ENCODE results near the gene ARHGEF39.
A peak's percentile ranks its signal among the peaks of the same experiment; 100 is the strongest.

Gene ARHGEF39

GRCh38 chr9:35679766-35680330, 14.9 kb upstream of the ARHGEF39 start:
- no peak overlapping the region for H3K18ac ChIP-seq (ENCODE audit: low read depth in 1 of 2, low read length in 2 of 2)
- no peak overlapping the region for H3K27ac ChIP-seq (ENCODE audit: low read length, poor library complexity, severe bottlenecking)
- H3K4me2 ChIP-seq (ENCODE audit: low read length, poor library complexity, severe bottlenecking): no peak overlapping the region
- H4K8ac ChIP-seq (ENCODE audit: low read length): no peak overlapping the region
- H3K9me3 ChIP-seq (ENCODE audit: control insufficient read depth, low read length): no peaks in the 10 kb centered on the region
- H2BK12ac ChIP-seq (ENCODE audit: low read length in 2 of 2): no peak overlapping the region
- peaks cover 4% of the 10 kb centered on the region for H3K79me1 ChIP-seq (replicated peaks; ENCODE audit: low read length, poor library complexity, severe bottlenecking)
- no peak for DNase-seq
- peaks cover 37 to 39% of the 10 kb centered on the region in 2 experiments for H3K36me3 ChIP-seq (ENCODE audit: control insufficient read depth in 1 of 2, insufficient read depth in 2 of 2, low read depth in 1 of 2, low read length in 2 of 2)
- no peak overlapping the region for H2BK15ac ChIP-seq (ENCODE audit: low read depth, poor library complexity, severe bottlenecking)
- H2AFZ ChIP-seq (ENCODE audit: low read depth, low read length): no peak overlapping the region
- no peak overlapping the region for H3K4me3 ChIP-seq (ENCODE audit: insufficient read depth in 1 of 2, low read depth in 1 of 2, low read length in 2 of 2)
- H3K4ac ChIP-seq (ENCODE audit: low read depth in 1 of 2, low read length in 2 of 2): peak overlapping the region in 1 of 2 experiments; percentile 24
- H3K14ac ChIP-seq (ENCODE audit: low read length in 2 of 2): no peak overlapping the region
- H3K27me3 ChIP-seq (ENCODE audit: control insufficient read depth in 1 of 2, insufficient read depth in 1 of 2, low read length in 2 of 2): peaks cover 0 to 14% of the 10 kb centered on the region in 2 experiments
- WGBS: 96% methylated on average over 7 of the region's 8 CpGs
- H3K23ac ChIP-seq (ENCODE audit: low read length in 2 of 2): no peak overlapping the region
- H4K91ac ChIP-seq (ENCODE audit: low read length): no peak overlapping the region
- no peak overlapping the region for H3K9ac ChIP-seq (ENCODE audit: low read length)
- no peak overlapping the region for H2BK5ac ChIP-seq (ENCODE audit: low read depth, low read length, poor library complexity, severe bottlenecking)
- no peak overlapping the region for H2AK5ac ChIP-seq (ENCODE audit: low read length, severe bottlenecking)
- H3K4me1 ChIP-seq (ENCODE audit: control insufficient read depth, insufficient read depth, low read depth, low read length): peaks cover 22% of the 10 kb centered on the region
- H2BK120ac ChIP-seq (ENCODE audit: low read depth, low read length): no peak overlapping the region

- WGBS: 88% methylated on average over 5 of the region's 5 CpGs
- no peak overlapping the region for H3K4me3 ChIP-seq (ENCODE audit: insufficient read depth in 1 of 2, low read depth in 1 of 2, low read length in 2 of 2)
- no peak overlapping the region for H2BK15ac ChIP-seq (ENCODE audit: low read depth, poor library complexity, severe bottlenecking)
- H3K4me2 ChIP-seq (ENCODE audit: low read length, poor library complexity, severe bottlenecking): no peak overlapping the region
- H3K27me3 ChIP-seq (ENCODE audit: control insufficient read depth in 1 of 2, insufficient read depth in 1 of 2, low read length in 2 of 2): peaks cover 4 to 21% of the 10 kb centered on the region in 2 experiments
- peak overlapping the region; percentile 25 for H4K91ac ChIP-seq (ENCODE audit: low read length)
- H4K8ac ChIP-seq (ENCODE audit: low read length): no peak overlapping the region
- no peak overlapping the region for H3K18ac ChIP-seq (ENCODE audit: low read depth in 1 of 2, low read length in 2 of 2)
- H2BK5ac ChIP-seq (ENCODE audit: low read depth, low read length, poor library complexity, severe bottlenecking): no peak overlapping the region
- no peak overlapping the region for H3K9ac ChIP-seq (ENCODE audit: low read length)
- no peak overlapping the region for H2BK120ac ChIP-seq (ENCODE audit: low read depth, low read length)
- H3K36me3 ChIP-seq (ENCODE audit: control insufficient read depth in 1 of 2, insufficient read depth in 2 of 2, low read depth in 1 of 2, low read length in 2 of 2): peaks cover 30 to 32% of the 10 kb centered on the region in 2 experiments
- H3K27ac ChIP-seq (ENCODE audit: low read length, poor library complexity, severe bottlenecking): no peak overlapping the region
- H3K79me1 ChIP-seq (replicated peaks; ENCODE audit: low read length, poor library complexity, severe bottlenecking): peaks cover 2% of the 10 kb centered on the region
- no peaks in the 10 kb centered on the region for H3K9me3 ChIP-seq (ENCODE audit: control insufficient read depth, low read length)
- peak overlapping the region; percentile 13 for H2AK5ac ChIP-seq (ENCODE audit: low read length, severe bottlenecking)
- no peak overlapping the region for H3K23ac ChIP-seq (ENCODE audit: low read length in 2 of 2)
- peak overlapping the region in 1 of 2 experiments; percentile 25 for H2BK12ac ChIP-seq (ENCODE audit: low read length in 2 of 2)
- DNase-seq: no peak
- H3K4me1 ChIP-seq (ENCODE audit: control insufficient read depth, insufficient read depth, low read depth, low read length): peaks cover 15% of the 10 kb centered on the region
- no peak overlapping the region for H3K14ac ChIP-seq (ENCODE audit: low read length in 2 of 2)
- no peak overlapping the region for H2AFZ ChIP-seq (ENCODE audit: low read depth, low read length)
- no peak overlapping the region for H3K4ac ChIP-seq (ENCODE audit: low read depth in 1 of 2, low read length in 2 of 2)
Measured at GRCh38 chr9:35679091-35679490, 14.1 kb upstream of the ARHGEF39 start.

DNA sequence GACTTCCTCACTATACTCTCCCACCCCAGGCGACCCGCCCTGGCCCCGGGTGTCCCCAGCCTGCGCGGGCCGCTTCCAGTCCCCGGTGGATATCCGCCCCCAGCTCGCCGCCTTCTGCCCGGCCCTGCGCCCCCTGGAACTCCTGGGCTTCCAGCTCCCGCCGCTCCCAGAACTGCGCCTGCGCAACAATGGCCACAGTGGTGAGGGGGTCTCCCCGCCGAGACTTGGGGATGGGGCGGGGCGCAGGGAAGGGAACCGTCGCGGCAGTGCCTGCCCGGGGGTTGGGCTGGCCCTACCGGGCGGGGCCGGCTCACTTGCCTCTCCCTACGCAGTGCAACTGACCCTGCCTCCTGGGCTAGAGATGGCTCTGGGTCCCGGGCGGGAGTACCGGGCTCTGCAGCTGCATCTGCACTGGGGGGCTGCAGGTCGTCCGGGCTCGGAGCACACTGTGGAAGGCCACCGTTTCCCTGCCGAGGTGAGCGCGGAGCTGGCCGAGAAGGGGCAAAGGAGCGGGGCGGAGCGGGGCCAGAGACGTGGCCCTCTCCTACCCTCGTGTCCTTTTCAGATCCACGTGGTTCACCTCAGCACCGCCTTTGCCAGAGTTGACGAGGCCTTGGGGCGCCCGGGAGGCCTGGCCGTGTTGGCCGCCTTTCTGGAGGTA, 10.9 kb upstream of the ARHGEF39 start:
- H2AFZ ChIP-seq (ENCODE audit: low read depth, low read length): peak overlapping the region; percentile 55
- H2BK12ac ChIP-seq (ENCODE audit: low read length in 2 of 2): peak overlapping the region; percentile 1 to 88
- H2BK120ac ChIP-seq (ENCODE audit: low read depth, low read length): no peak overlapping the region
- H3K4me2 ChIP-seq (ENCODE audit: low read length, poor library complexity, severe bottlenecking): peak overlapping the region; percentile 78
- no peaks in the 10 kb centered on the region for H3K79me1 ChIP-seq (replicated peaks; ENCODE audit: low read length, poor library complexity, severe bottlenecking)
- peak overlapping the region; percentile 67 to 80 for H3K18ac ChIP-seq (ENCODE audit: low read depth in 1 of 2, low read length in 2 of 2)
- peaks cover 4 to 24% of the 10 kb centered on the region in 2 experiments for H3K27me3 ChIP-seq (ENCODE audit: control insufficient read depth in 1 of 2, insufficient read depth in 1 of 2, low read length in 2 of 2)
- H4K91ac ChIP-seq (ENCODE audit: low read length): peak overlapping the region; percentile 85
- peak overlapping the region; percentile 55 to 75 for H3K4me3 ChIP-seq (ENCODE audit: insufficient read depth in 1 of 2, low read depth in 1 of 2, low read length in 2 of 2)
- peaks cover 0 to 5% of the 10 kb centered on the region in 2 experiments for H3K36me3 ChIP-seq (ENCODE audit: control insufficient read depth in 1 of 2, insufficient read depth in 2 of 2, low read depth in 1 of 2, low read length in 2 of 2)
- H3K4me1 ChIP-seq (ENCODE audit: control insufficient read depth, insufficient read depth, low read depth, low read length): peaks cover 13% of the 10 kb centered on the region
- peak overlapping the region in 1 of 2 experiments; percentile 79 for H3K14ac ChIP-seq (ENCODE audit: low read length in 2 of 2)
- no peaks in the 10 kb centered on the region for H3K9me3 ChIP-seq (ENCODE audit: control insufficient read depth, low read length)
- peak overlapping the region; percentile 90 for H2BK15ac ChIP-seq (ENCODE audit: low read depth, poor library complexity, severe bottlenecking)
- H3K4ac ChIP-seq (ENCODE audit: low read depth in 1 of 2, low read length in 2 of 2): peak overlapping the region; percentile 3 to 81
- H3K9ac ChIP-seq (ENCODE audit: low read length): peak overlapping the region; percentile 51
- H2AK5ac ChIP-seq (ENCODE audit: low read length, severe bottlenecking): no peak overlapping the region
- no peak overlapping the region for H2BK5ac ChIP-seq (ENCODE audit: low read depth, low read length, poor library complexity, severe bottlenecking)
- H3K27ac ChIP-seq (ENCODE audit: low read length, poor library complexity, severe bottlenecking): no peak overlapping the region
- WGBS: 15% methylated on average over 51 of the region's 51 CpGs
- H3K23ac ChIP-seq (ENCODE audit: low read length in 2 of 2): no peak overlapping the region
- DNase-seq: no peak
- peak overlapping the region; percentile 96 for H4K8ac ChIP-seq (ENCODE audit: low read length)

GRCh38 chr9:35675204-35675603, 10.2 kb upstream of the ARHGEF39 start:
- Histone ChIP-seq H4K8ac (ENCODE audit: low read length) (peak overlapping the region; percentile 96), H3K4ac (ENCODE audit: low read depth in 1 of 2, low read length in 2 of 2) (no peak overlapping the region), H3K27ac (ENCODE audit: low read length, poor library complexity, severe bottlenecking) (no peak overlapping the region), H2AFZ (ENCODE audit: low read depth, low read length) (no peak overlapping the region), H3K18ac (ENCODE audit: low read depth in 1 of 2, low read length in 2 of 2) (no peak overlapping the region), H3K36me3 (ENCODE audit: control insufficient read depth in 1 of 2, insufficient read depth in 2 of 2, low read depth in 1 of 2, low read length in 2 of 2) (no peaks in the 10 kb centered on the region), H3K9ac (ENCODE audit: low read length) (no peak overlapping the region), H2BK120ac (ENCODE audit: low read depth, low read length) (no peak overlapping the region), H3K79me1 (replicated peaks; ENCODE audit: low read length, poor library complexity, severe bottlenecking) (no peaks in the 10 kb centered on the region), H3K4me3 (ENCODE audit: insufficient read depth in 1 of 2, low read depth in 1 of 2, low read length in 2 of 2) (peak overlapping the region in 1 of 2 experiments; percentile 75), H3K4me2 (ENCODE audit: low read length, poor library complexity, severe bottlenecking) (peak overlapping the region; percentile 78), H4K91ac (ENCODE audit: low read length) (no peak overlapping the region), H2BK15ac (ENCODE audit: low read depth, poor library complexity, severe bottlenecking) (peak overlapping the region; percentile 90), H3K27me3 (ENCODE audit: control insufficient read depth in 1 of 2, insufficient read depth in 1 of 2, low read length in 2 of 2) (peaks cover 4 to 24% of the 10 kb centered on the region in 2 experiments), H2AK5ac (ENCODE audit: low read length, severe bottlenecking) (no peak overlapping the region), H3K4me1 (ENCODE audit: control insufficient read depth, insufficient read depth, low read depth, low read length) (peaks cover 13% of the 10 kb centered on the region), H3K23ac (ENCODE audit: low read length in 2 of 2) (no peak overlapping the region), H2BK5ac (ENCODE audit: low read depth, low read length, poor library complexity, severe bottlenecking) (no peak overlapping the region), H2BK12ac (ENCODE audit: low read length in 2 of 2) (no peak overlapping the region), H3K14ac (ENCODE audit: low read length in 2 of 2) (no peak overlapping the region), H3K9me3 (ENCODE audit: control insufficient read depth, low read length) (no peaks in the 10 kb centered on the region)
- no peak for DNase-seq
- 38% methylated on average over 12 of the region's 13 CpGs for WGBS

Measured in mesenchymal stem cell (in vitro differentiated cells and primary cell).